Measurements from ENCODE around the gene CNTN4.
"Not testable (repeated sequence)": the region's sequence is repeated elsewhere in the genome, so short reads cannot be mapped to it uniquely, and the experiment has no call there.

Gene CNTN4

GRCh38 chr3:2525968-2526367, 427.3 kb downstream of the CNTN4 start:
- DNase-seq = no peak

GRCh38 chr3:2526926-2527325, 428.3 kb downstream of the CNTN4 start:
- no peak for DNase-seq

GRCh38 chr3:2527328-2527727, 428.7 kb downstream of the CNTN4 start:
- DNase-seq = not testable (repeated sequence)

GRCh38 chr3:2534767-2535166, 436.1 kb downstream of the CNTN4 start:
- DNase-seq = not testable (repeated sequence)

- DNase-seq = no peak
Observed at GRCh38 chr3:2535206-2535605, 436.5 kb downstream of the CNTN4 start.

GRCh38 chr3:2536575-2536974, 437.9 kb downstream of the CNTN4 start:
- DNase-seq = no peak

- no peak for DNase-seq
Observed at GRCh38 chr3:2540115-2540514, 441.4 kb downstream of the CNTN4 start.

- DNase-seq = no peak
Observed at GRCh38 chr3:2543247-2543646, 444.6 kb downstream of the CNTN4 start.

GRCh38 chr3:2544212-2544611, 445.5 kb downstream of the CNTN4 start:
- no peak for DNase-seq

- DNase-seq = no peak
Observed at GRCh38 chr3:2544718-2545117, 446.1 kb downstream of the CNTN4 start.

- no peak for DNase-seq
Observed at GRCh38 chr3:2547049-2547448, 448.4 kb downstream of the CNTN4 start.

- DNase-seq = no peak
Observed at GRCh38 chr3:2554656-2555055, 456.0 kb downstream of the CNTN4 start.

GRCh38 chr3:2558796-2559195, 460.1 kb downstream of the CNTN4 start:
- DNase-seq = no peak

GRCh38 chr3:2567451-2567850, 468.8 kb downstream of the CNTN4 start:
- DNase-seq = no peak

- no peak for DNase-seq
Observed at GRCh38 chr3:2568156-2568555, 469.5 kb downstream of the CNTN4 start.

- DNase-seq = peak; percentile 0
Observed at GRCh38 chr3:2568929-2569328, 470.3 kb downstream of the CNTN4 start.

GRCh38 chr3:2577571-2577970, 478.9 kb downstream of the CNTN4 start:
- peak; percentile 38 for DNase-seq

GRCh38 chr3:2578560-2578959, 479.9 kb downstream of the CNTN4 start:
- DNase-seq = no peak

GRCh38 chr3:2579206-2579605, 480.5 kb downstream of the CNTN4 start:
- DNase-seq = peak; percentile 86

GRCh38 chr3:2583046-2583445, 484.4 kb downstream of the CNTN4 start:
- no peak for DNase-seq

- no peak for DNase-seq
Observed at GRCh38 chr3:2589336-2589969, 490.8 kb downstream of the CNTN4 start.

GRCh38 chr3:2595486-2595885, 496.8 kb downstream of the CNTN4 start:
- DNase-seq = no peak

GRCh38 chr3:2597615-2598014, 498.9 kb downstream of the CNTN4 start:
- DNase-seq = no peak

- DNase-seq = peak; percentile 26
Observed at GRCh38 chr3:2599471-2599870, 500.8 kb downstream of the CNTN4 start.

GRCh38 chr3:2603692-2604289, 505.1 kb downstream of the CNTN4 start:
- no peak for DNase-seq
